Uterus (tissue), 4 donors: Measurements from ENCODE around the gene SNAP47. TPM values are rescaled to one million over a fixed set of nuclear protein-coding genes. Genes with fewer than 3 reads are reported as not detected.
A peak's percentile ranks its signal among the peaks of the same experiment; 100 is the strongest.

ENCODE experiments used
- DNase-seq, 2 donors: peaks; one replicate each; pipeline ENCODE4 v3.0.0-alpha.2; 2019 to 2020
- H3K27ac ChIP-seq, 2 donors: fragments of 200-600 bp; sonication (generic); 1 replicate in 1 of 2; 2 replicates in 1 of 2; pipeline ENCODE4 v1.5.1; 2016 to 2018
- H3K27me3 ChIP-seq, 2 donors: fragments of 200-600 bp; sonication (generic); one replicate each; pipeline ENCODE4 v1.5.1; 2018 to 2019; ENCODE audit warnings: control low read depth in 1 of 2
- H3K36me3 ChIP-seq, 2 donors: fragments of 200-600 bp; sonication (generic); one replicate each; pipeline ENCODE4 v1.5.1; 2019; ENCODE audit warnings: control low read depth in 1 of 2
- H3K4me1 ChIP-seq, 2 donors: fragments of 200-600 bp; sonication (generic); one replicate each; pipeline ENCODE4 v1.5.1; 2018 to 2019; ENCODE audit warnings: control low read depth in 1 of 2
- H3K4me3 ChIP-seq, 2 donors: fragments of 200-600 bp; sonication (generic); 1 replicate in 1 of 2; 2 replicates in 1 of 2; pipeline ENCODE4 v1.5.1; 2018 to 2019; ENCODE audit warnings: mild to moderate bottlenecking in 1 of 2
- H3K9me3 ChIP-seq, 2 donors: fragments of 200-600 bp; sonication (generic); one replicate each; pipeline ENCODE4 v1.5.1; 2019; ENCODE audit warnings: control low read depth in 1 of 2
- POLR2A ChIP-seq, 2 donors: fragments of 450-650 bp; IDR thresholded peaks; one replicate each; pipeline ENCODE4 v1.6.1; 2016; ENCODE audit warnings: antibody characterized with exemption in 2 of 2, mild to moderate bottlenecking in 1 of 2, moderate library complexity in 1 of 2
- intact Hi-C: fragments of 100-400 bp; cut with DNase I; formaldehyde crosslinking; loops from one replicate; pipeline ENCODE4 v1.15.1; 2023; ENCODE audit warnings: low total_unique reads
- total RNA-seq, 4 donors: library from RNA; depleted of rRNA in 3 of 4; stranded (reverse); fragments of >200 nt in 3 of 4; gene quantifications; one replicate each; pipeline versions ENCODE4 v1.1.0 to v1.2.4, GENCODE V29; 2014 to 2023
- TF ChIP-seq, protein P1 (sequence below), 4 experiments: fragments of 200-600 bp in 2 of 4; fragments of 450-650 bp in 2 of 4; sonication (generic) in 2 of 4; IDR thresholded peaks; one replicate each; pipeline ENCODE4 v1.5.1; 2016 to 2019; ENCODE audit warnings: antibody characterized with exemption in 4 of 4, mild to moderate bottlenecking in 2 of 4, moderate library complexity in 1 of 4
- donor health status: DM: yes; HTN: yes; CAD: no.

Gene SNAP47
- total RNA-seq, 4 donors from 2014 or later, result 33.3 to 75.5 (median 55.2) TPM

DNA sequence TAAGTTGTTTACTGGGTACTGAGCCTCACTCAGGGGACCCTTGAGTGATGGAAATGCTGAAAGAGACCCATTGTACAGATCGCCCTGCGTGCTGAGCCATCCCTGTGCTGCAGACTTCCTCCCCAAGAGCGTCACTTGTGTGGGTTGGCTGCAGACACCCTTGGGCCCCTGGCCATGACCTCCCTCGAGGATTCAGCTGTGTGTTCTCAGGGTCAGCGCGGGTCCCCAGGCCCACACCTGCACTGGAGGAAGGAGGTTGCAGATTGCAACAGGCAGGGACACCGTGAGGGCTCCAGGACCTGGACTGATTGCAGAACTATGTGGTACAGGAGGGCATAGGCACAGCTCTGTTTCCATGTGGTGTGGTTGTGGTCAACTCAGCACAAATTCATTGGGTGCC is 4.4 kb downstream of the SNAP47 start:
- intact Hi-C loops, result no loop called here
- Histone ChIP-seq H3K36me3 (no peaks in the 10 kb centered on the region), H3K27ac (no peak overlapping the region), H3K4me3 (no peak overlapping the region), H3K9me3 (no peaks in the 10 kb centered on the region), H3K4me1 (no peaks in the 10 kb centered on the region), H3K27me3 (no peaks in the 10 kb centered on the region)
- TF ChIP-seq POLR2A (IDR thresholded peaks at IDR 0.05), result no peak
- TF ChIP-seq, protein P1, sequence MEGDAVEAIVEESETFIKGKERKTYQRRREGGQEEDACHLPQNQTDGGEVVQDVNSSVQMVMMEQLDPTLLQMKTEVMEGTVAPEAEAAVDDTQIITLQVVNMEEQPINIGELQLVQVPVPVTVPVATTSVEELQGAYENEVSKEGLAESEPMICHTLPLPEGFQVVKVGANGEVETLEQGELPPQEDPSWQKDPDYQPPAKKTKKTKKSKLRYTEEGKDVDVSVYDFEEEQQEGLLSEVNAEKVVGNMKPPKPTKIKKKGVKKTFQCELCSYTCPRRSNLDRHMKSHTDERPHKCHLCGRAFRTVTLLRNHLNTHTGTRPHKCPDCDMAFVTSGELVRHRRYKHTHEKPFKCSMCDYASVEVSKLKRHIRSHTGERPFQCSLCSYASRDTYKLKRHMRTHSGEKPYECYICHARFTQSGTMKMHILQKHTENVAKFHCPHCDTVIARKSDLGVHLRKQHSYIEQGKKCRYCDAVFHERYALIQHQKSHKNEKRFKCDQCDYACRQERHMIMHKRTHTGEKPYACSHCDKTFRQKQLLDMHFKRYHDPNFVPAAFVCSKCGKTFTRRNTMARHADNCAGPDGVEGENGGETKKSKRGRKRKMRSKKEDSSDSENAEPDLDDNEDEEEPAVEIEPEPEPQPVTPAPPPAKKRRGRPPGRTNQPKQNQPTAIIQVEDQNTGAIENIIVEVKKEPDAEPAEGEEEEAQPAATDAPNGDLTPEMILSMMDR (IDR thresholded peaks at IDR 0.05), result no peak
- no peak for DNase-seq

DNA sequence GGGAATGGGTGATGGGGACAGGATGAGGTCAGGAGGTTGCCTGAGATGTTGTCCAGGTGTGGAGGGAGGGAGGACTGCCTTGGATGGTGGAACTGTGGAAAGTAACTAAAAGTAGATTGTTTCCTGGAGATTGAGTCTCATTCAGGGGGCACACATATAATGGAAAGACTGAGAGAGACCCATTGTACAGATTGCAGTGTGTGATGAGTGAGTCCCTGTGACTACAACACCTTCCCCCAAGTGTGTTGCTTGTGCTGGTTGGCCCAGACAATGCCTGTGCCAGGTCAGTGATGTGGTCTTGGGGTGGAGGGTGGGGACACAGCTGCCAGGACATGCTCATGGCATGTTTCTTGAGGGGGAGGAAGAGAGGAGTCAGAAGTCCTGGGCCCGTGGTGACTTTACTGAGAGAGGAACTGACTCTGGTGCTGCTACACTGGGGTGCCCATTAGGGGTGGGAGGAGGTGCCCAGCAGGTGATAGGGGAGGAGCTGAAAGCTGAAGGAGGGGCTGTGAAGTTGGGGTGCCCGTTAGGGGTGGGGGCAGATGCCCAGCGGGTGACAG is 5.2 kb downstream of the SNAP47 start:
- Histone ChIP-seq H3K4me3 (no peak overlapping the region), H3K27ac (peak overlapping the region in 1 of 2 donors; percentile 19), H3K27me3 (no peaks in the 10 kb centered on the region), H3K9me3 (no peaks in the 10 kb centered on the region), H3K36me3 (no peaks in the 10 kb centered on the region), H3K4me1 (peaks cover 0 to under 1% of the 10 kb centered on the region in 2 donors)
- DNase-seq, result no peak
- no peak for TF ChIP-seq POLR2A (IDR thresholded peaks at IDR 0.05)
- TF ChIP-seq, protein P1 (IDR thresholded peaks at IDR 0.05), result no peak
- intact Hi-C loops, result no loop called here

DNA sequence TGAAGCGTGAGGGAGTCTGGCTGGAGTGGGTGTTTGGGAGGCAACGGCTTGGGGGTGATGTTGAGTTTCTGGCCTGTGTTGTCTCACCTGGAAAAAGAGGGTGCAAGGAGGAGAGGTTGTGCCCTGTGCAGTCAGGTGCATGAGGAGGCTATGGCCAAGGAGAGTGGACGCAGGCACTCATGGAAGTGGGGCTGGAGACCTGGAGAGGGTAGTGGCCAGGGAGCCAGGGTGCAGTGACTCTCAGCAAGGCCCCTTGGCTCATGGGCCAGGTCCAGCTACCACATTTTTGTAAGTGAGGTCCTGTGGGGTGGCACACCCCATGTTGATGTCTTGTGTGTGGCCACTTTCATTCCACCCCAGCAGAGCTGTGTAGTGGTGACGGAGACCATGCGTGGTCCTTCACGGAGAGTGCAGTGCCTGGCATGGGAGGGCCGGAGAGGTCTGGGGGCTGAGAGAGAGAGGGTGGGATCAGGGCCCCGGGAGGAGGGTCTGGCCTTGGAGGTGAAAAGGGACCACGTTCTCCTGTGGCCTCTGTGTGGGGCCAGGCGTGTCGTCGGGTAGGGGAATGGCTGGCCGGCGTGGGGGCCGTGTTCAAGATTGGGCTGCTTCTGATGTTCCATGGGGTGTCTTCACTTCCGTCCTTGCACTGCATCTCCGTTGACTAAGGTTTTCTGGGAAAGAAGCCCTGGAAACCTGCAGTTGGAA is 6.1 kb downstream of the SNAP47 start:
- intact Hi-C loops, result no loop called here
- no peak for TF ChIP-seq POLR2A (IDR thresholded peaks at IDR 0.05)
- TF ChIP-seq, protein P1 (IDR thresholded peaks at IDR 0.05), result no peak
- DNase-seq, result no peak
- Histone ChIP-seq H3K4me1 (peaks cover 5 to 8% of the 10 kb centered on the region in 2 donors), H3K36me3 (no peaks in the 10 kb centered on the region), H3K27ac (no peak overlapping the region), H3K4me3 (no peak overlapping the region), H3K9me3 (no peaks in the 10 kb centered on the region), H3K27me3 (no peaks in the 10 kb centered on the region)

DNA sequence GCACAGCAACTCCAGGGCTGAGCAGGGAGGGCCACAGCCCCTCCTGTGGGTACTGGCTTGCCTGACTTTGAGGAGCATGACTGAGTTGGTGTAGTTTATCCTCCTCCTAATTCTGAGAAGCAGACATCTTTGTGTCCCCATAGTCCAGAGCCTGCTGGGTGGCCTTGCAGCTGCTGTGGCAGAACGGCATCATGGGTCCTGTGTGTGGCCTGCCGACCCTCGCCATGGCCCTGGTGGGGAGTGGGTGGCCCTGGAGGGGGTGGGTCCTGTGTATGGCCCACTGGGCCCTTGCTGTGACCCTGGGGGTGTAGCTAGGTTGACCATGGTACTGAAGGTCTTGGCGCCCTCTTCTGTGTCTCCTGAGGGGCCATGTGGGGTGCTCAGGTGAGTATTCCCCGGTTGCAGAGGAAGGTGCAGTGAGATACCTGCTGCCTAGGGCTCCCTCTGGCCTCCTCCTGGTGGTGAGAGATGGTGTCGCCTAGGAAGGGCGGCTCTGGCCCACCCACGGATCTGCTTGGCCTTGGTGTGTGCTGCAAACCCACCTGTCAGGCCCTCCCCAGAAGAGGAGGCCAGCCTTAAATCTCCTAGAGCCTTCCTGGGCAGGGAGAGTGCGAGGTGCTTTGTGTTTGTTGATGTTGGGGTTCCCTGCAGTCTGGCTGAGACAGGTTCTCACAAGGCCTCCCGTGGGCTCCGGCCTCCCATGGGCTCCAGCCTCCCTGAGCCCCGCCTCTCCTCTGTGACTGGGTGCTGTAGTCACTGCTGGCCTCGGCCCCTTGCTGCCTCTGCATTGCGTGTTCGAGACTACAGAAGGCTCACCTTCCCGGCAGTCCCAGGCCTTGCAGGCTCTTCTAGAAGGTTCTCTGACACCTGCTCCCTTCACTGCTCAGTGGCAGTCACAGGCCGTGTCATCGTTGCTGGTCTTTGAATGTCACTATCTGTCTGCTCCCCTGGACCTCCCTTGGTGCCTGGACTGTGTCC is 7.8 kb downstream of the SNAP47 start:
- TF ChIP-seq POLR2A (IDR thresholded peaks at IDR 0.05), result no peak
- TF ChIP-seq, protein P1 (IDR thresholded peaks at IDR 0.05), result no peak
- no peaks in the 10 kb centered on the region for H3K27me3 ChIP-seq
- no peak overlapping the region for H3K4me3 ChIP-seq
- intact Hi-C loops, result no loop called here
- no peak for DNase-seq
- H3K27ac ChIP-seq, result peak overlapping the region in 1 of 2 donors; percentile 19
- no peaks in the 10 kb centered on the region for H3K36me3 ChIP-seq
- H3K4me1 ChIP-seq, result peaks cover 18 to 22% of the 10 kb centered on the region in 2 donors
- H3K9me3 ChIP-seq, result no peaks in the 10 kb centered on the region
